ENCODE measurements around the gene LCNL1.

LCNL1 gene

GRCh38 chr9:136955202-136955942, 27.4 kb upstream of the LCNL1 start:
- Histone ChIP-seq H3K27me3 (ENCODE audit: control insufficient read depth in 1 of 2, insufficient read depth in 2 of 2, low read length in 2 of 2) (no peaks in the 10 kb centered on the region), H3K4me3 (ENCODE audit: low read length in 2 of 2) (no peak overlapping the region), H3K4me1 (ENCODE audit: control insufficient read depth, insufficient read depth, low read length) (peaks cover 4% of the 10 kb centered on the region), H3K36me3 (ENCODE audit: control insufficient read depth in 2 of 2, insufficient read depth in 2 of 2, low read length in 2 of 2) (no peaks in the 10 kb centered on the region), H3K9me3 (ENCODE audit: control insufficient read depth in 2 of 2, low read length in 2 of 2) (no peaks in the 10 kb centered on the region), H3K9ac (ENCODE audit: low read length in 2 of 2) (no peak overlapping the region), H3K27ac (ENCODE audit: low read length) (no peak overlapping the region)

GRCh38 chr9:136955943-136956335, 26.9 kb upstream of the LCNL1 start:
- Histone ChIP-seq H3K27ac (ENCODE audit: low read length) (no peak overlapping the region), H3K4me1 (ENCODE audit: control insufficient read depth, insufficient read depth, low read length) (no peaks in the 10 kb centered on the region), H3K4me3 (ENCODE audit: low read length in 2 of 2) (no peak overlapping the region), H3K27me3 (ENCODE audit: control insufficient read depth in 1 of 2, insufficient read depth in 2 of 2, low read length in 2 of 2) (no peaks in the 10 kb centered on the region), H3K9me3 (ENCODE audit: control insufficient read depth in 2 of 2, low read length in 2 of 2) (no peaks in the 10 kb centered on the region), H3K9ac (ENCODE audit: low read length in 2 of 2) (no peak overlapping the region), H3K36me3 (ENCODE audit: control insufficient read depth in 2 of 2, insufficient read depth in 2 of 2, low read length in 2 of 2) (no peaks in the 10 kb centered on the region)

- Histone ChIP-seq H3K9ac (ENCODE audit: low read length in 2 of 2) (no peak overlapping the region), H3K27me3 (ENCODE audit: control insufficient read depth in 1 of 2, insufficient read depth in 2 of 2, low read length in 2 of 2) (no peaks in the 10 kb centered on the region), H3K36me3 (ENCODE audit: control insufficient read depth in 2 of 2, insufficient read depth in 2 of 2, low read length in 2 of 2) (no peaks in the 10 kb centered on the region), H3K27ac (ENCODE audit: low read length) (no peak overlapping the region), H3K4me1 (ENCODE audit: control insufficient read depth, insufficient read depth, low read length) (no peaks in the 10 kb centered on the region), H3K4me3 (ENCODE audit: low read length in 2 of 2) (no peak overlapping the region), H3K9me3 (ENCODE audit: control insufficient read depth in 2 of 2, low read length in 2 of 2) (no peaks in the 10 kb centered on the region)
These were observed 26.2 kb upstream of the LCNL1 start for GRCh38 chr9:136956604-136957003.

- Histone ChIP-seq H3K27ac (ENCODE audit: low read length) (no peak overlapping the region), H3K27me3 (ENCODE audit: control insufficient read depth in 1 of 2, insufficient read depth in 2 of 2, low read length in 2 of 2) (no peaks in the 10 kb centered on the region), H3K4me3 (ENCODE audit: low read length in 2 of 2) (no peak overlapping the region), H3K4me1 (ENCODE audit: control insufficient read depth, insufficient read depth, low read length) (peaks cover 2% of the 10 kb centered on the region), H3K9me3 (ENCODE audit: control insufficient read depth in 2 of 2, low read length in 2 of 2) (no peaks in the 10 kb centered on the region), H3K9ac (ENCODE audit: low read length in 2 of 2) (no peak overlapping the region), H3K36me3 (ENCODE audit: control insufficient read depth in 2 of 2, insufficient read depth in 2 of 2, low read length in 2 of 2) (no peaks in the 10 kb centered on the region)
These were observed 25.3 kb upstream of the LCNL1 start for GRCh38 chr9:136957461-136957860.

- Histone ChIP-seq H3K9me3 (ENCODE audit: control insufficient read depth in 2 of 2, low read length in 2 of 2) (no peaks in the 10 kb centered on the region), H3K27ac (ENCODE audit: low read length) (no peak overlapping the region), H3K27me3 (ENCODE audit: control insufficient read depth in 1 of 2, insufficient read depth in 2 of 2, low read length in 2 of 2) (no peaks in the 10 kb centered on the region), H3K4me3 (ENCODE audit: low read length in 2 of 2) (no peak overlapping the region), H3K4me1 (ENCODE audit: control insufficient read depth, insufficient read depth, low read length) (peaks cover 2% of the 10 kb centered on the region), H3K36me3 (ENCODE audit: control insufficient read depth in 2 of 2, insufficient read depth in 2 of 2, low read length in 2 of 2) (no peaks in the 10 kb centered on the region), H3K9ac (ENCODE audit: low read length in 2 of 2) (no peak overlapping the region)
These were observed 24.9 kb upstream of the LCNL1 start for GRCh38 chr9:136957901-136958300.

GRCh38 chr9:136958473-136958872, 24.3 kb upstream of the LCNL1 start:
- Histone ChIP-seq H3K27ac (ENCODE audit: low read length) (no peak overlapping the region), H3K36me3 (ENCODE audit: control insufficient read depth in 2 of 2, insufficient read depth in 2 of 2, low read length in 2 of 2) (no peaks in the 10 kb centered on the region), H3K9ac (ENCODE audit: low read length in 2 of 2) (no peak overlapping the region), H3K9me3 (ENCODE audit: control insufficient read depth in 2 of 2, low read length in 2 of 2) (no peaks in the 10 kb centered on the region), H3K4me3 (ENCODE audit: low read length in 2 of 2) (no peak overlapping the region), H3K27me3 (ENCODE audit: control insufficient read depth in 1 of 2, insufficient read depth in 2 of 2, low read length in 2 of 2) (no peaks in the 10 kb centered on the region), H3K4me1 (ENCODE audit: control insufficient read depth, insufficient read depth, low read length) (peaks cover 2% of the 10 kb centered on the region)

GRCh38 chr9:136958898-136959850, 23.6 kb upstream of the LCNL1 start:
- Histone ChIP-seq H3K9ac (ENCODE audit: low read length in 2 of 2) (no peak overlapping the region), H3K4me3 (ENCODE audit: low read length in 2 of 2) (no peak overlapping the region), H3K27ac (ENCODE audit: low read length) (no peak overlapping the region), H3K4me1 (ENCODE audit: control insufficient read depth, insufficient read depth, low read length) (peaks cover 2% of the 10 kb centered on the region), H3K9me3 (ENCODE audit: control insufficient read depth in 2 of 2, low read length in 2 of 2) (no peaks in the 10 kb centered on the region), H3K36me3 (ENCODE audit: control insufficient read depth in 2 of 2, insufficient read depth in 2 of 2, low read length in 2 of 2) (no peaks in the 10 kb centered on the region), H3K27me3 (ENCODE audit: control insufficient read depth in 1 of 2, insufficient read depth in 2 of 2, low read length in 2 of 2) (no peaks in the 10 kb centered on the region)

GRCh38 chr9:136960212-136960937, 22.4 kb upstream of the LCNL1 start:
- Histone ChIP-seq H3K27me3 (ENCODE audit: control insufficient read depth in 1 of 2, insufficient read depth in 2 of 2, low read length in 2 of 2) (no peaks in the 10 kb centered on the region), H3K36me3 (ENCODE audit: control insufficient read depth in 2 of 2, insufficient read depth in 2 of 2, low read length in 2 of 2) (no peaks in the 10 kb centered on the region), H3K9me3 (ENCODE audit: control insufficient read depth in 2 of 2, low read length in 2 of 2) (no peaks in the 10 kb centered on the region), H3K27ac (ENCODE audit: low read length) (no peak overlapping the region), H3K4me3 (ENCODE audit: low read length in 2 of 2) (no peak overlapping the region), H3K9ac (ENCODE audit: low read length in 2 of 2) (no peak overlapping the region), H3K4me1 (ENCODE audit: control insufficient read depth, insufficient read depth, low read length) (peaks cover 2% of the 10 kb centered on the region)

GRCh38 chr9:136960938-136961275, 21.9 kb upstream of the LCNL1 start:
- no peak overlapping the region for H3K9ac ChIP-seq (ENCODE audit: low read length in 2 of 2)
- no peaks in the 10 kb centered on the region for H3K36me3 ChIP-seq (ENCODE audit: control insufficient read depth in 2 of 2, insufficient read depth in 2 of 2, low read length in 2 of 2)
- H3K4me1 ChIP-seq (ENCODE audit: control insufficient read depth, insufficient read depth, low read length): peaks cover 2% of the 10 kb centered on the region
- H3K27me3 ChIP-seq (ENCODE audit: control insufficient read depth in 1 of 2, insufficient read depth in 2 of 2, low read length in 2 of 2): no peaks in the 10 kb centered on the region
- H3K9me3 ChIP-seq (ENCODE audit: control insufficient read depth in 2 of 2, low read length in 2 of 2): no peaks in the 10 kb centered on the region
- H3K4me3 ChIP-seq (ENCODE audit: low read length in 2 of 2): no peak overlapping the region
- H3K27ac ChIP-seq (ENCODE audit: low read length): no peak overlapping the region

GRCh38 chr9:136961279-136962065, 21.3 kb upstream of the LCNL1 start:
- H3K9ac ChIP-seq (ENCODE audit: low read length in 2 of 2): no peak overlapping the region
- no peak overlapping the region for H3K4me3 ChIP-seq (ENCODE audit: low read length in 2 of 2)
- H3K27ac ChIP-seq (ENCODE audit: low read length): no peak overlapping the region
- H3K27me3 ChIP-seq (ENCODE audit: control insufficient read depth in 1 of 2, insufficient read depth in 2 of 2, low read length in 2 of 2): peaks cover 0 to 3% of the 10 kb centered on the region in 2 donors
- no peaks in the 10 kb centered on the region for H3K9me3 ChIP-seq (ENCODE audit: control insufficient read depth in 2 of 2, low read length in 2 of 2)
- peaks cover 2% of the 10 kb centered on the region for H3K4me1 ChIP-seq (ENCODE audit: control insufficient read depth, insufficient read depth, low read length)
- no peaks in the 10 kb centered on the region for H3K36me3 ChIP-seq (ENCODE audit: control insufficient read depth in 2 of 2, insufficient read depth in 2 of 2, low read length in 2 of 2)

Measured in stomach smooth muscle (tissue), 2 donors.